Astrocyte (in vitro differentiated cells and primary cell): ENCODE measurements around the gene DSP.

Experiments
- CTCF ChIP-seq: IDR thresholded peaks from 2 replicates; pipeline ENCODE4 v1.5.1; 2011; ENCODE audit warnings: low read depth, mild to moderate bottlenecking, inconsistent platforms, low read length, moderate library complexity; ENCODE audit not compliant: insufficient read depth
- EZH2 ChIP-seq: IDR thresholded peaks from 2 replicates; pipeline ENCODE4 v1.6.1; 2012; ENCODE audit warnings: mild to moderate bottlenecking, low read length, inconsistent platforms; ENCODE audit not compliant: insufficient read depth

- TF ChIP-seq CTCF = no peak
- TF ChIP-seq EZH2 = no peak
Observed at GRCh38 chr6:7532232-7532631, 9.2 kb upstream of the DSP start.
